IMR-90 (cell line): Measurements from ENCODE around the gene ACOX3.

Experiments used
- BHLHE40 ChIP-seq: fragments of 150-350 bp; IDR thresholded peaks from 2 replicates; pipeline ENCODE4 v1.6.1; 2016; ENCODE audit warnings: mild to moderate bottlenecking, low read depth, low read length
- CHD1 ChIP-seq: IDR thresholded peaks from 2 replicates; pipeline ENCODE4 v1.6.1; 2012; ENCODE audit warnings: low read depth, low read length, improper control_type of control experiment
- FOS ChIP-seq: fragments of 150-350 bp; IDR thresholded peaks from 2 replicates; pipeline ENCODE4 v1.6.1; 2016; ENCODE audit warnings: low read depth, low read length
- MXI1 ChIP-seq: IDR thresholded peaks from 2 replicates; pipeline ENCODE4 v1.6.1; 2012; ENCODE audit warnings: low read depth, mild to moderate bottlenecking, low read length, moderate library complexity, borderline replicate concordance
- POLR2A ChIP-seq: IDR thresholded peaks from 2 replicates; pipeline ENCODE4 v1.6.1; 2012; ENCODE audit warnings: mild to moderate bottlenecking, low read depth, low read length
- RAD21 ChIP-seq: IDR thresholded peaks from 2 replicates; pipeline ENCODE4 v1.6.1; 2012; ENCODE audit warnings: low read length, improper control_type of control experiment
- RFX5 ChIP-seq: IDR thresholded peaks from 2 replicates; pipeline ENCODE4 v1.8.0; 2012; ENCODE audit warnings: low read depth, mild to moderate bottlenecking, low read length, moderate library complexity
- SMC3 ChIP-seq: fragments of 150-350 bp; IDR thresholded peaks from 2 replicates; pipeline ENCODE4 v1.6.1; 2016; ENCODE audit warnings: low read depth, mild to moderate bottlenecking, antibody characterized with exemption, low read length, moderate library complexity
- TF ChIP-seq, protein P1 (sequence below): conservative IDR thresholded peaks from 2 replicates; pipeline ENCODE4 v1.5.1; 2012; ENCODE audit warnings: mild to moderate bottlenecking, low read depth, low read length, improper control_type of control experiment

DNA sequence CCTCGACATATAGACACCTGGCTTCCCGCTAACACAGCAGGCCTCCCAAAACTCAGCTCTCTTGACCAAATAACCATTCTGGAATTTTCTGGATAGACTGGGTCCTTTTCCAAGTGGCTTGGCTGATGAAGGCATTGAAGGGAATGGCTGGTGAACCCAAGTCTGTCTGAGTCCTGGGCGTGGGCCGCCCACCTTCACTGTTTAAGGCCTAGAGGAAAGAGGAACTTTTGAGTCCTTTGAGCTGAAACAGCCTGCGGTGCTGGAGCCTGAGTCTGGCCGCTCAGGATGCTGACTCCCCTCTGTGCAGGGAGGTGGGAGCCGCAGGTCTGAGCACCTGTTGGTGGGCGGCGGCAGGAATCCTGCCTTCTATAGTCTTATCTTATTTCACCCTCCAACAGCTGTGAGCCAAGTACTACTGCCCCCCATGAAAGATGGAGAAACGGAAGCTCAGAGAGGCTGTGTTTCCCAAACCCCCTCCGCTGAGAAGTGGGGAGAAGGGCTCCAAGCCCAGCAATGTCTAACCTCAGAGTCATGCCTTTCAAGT, 23.4 kb downstream of the ACOX3 start:
- TF ChIP-seq RFX5, result no peak
- no peak for TF ChIP-seq POLR2A
- no peak for TF ChIP-seq FOS
- TF ChIP-seq, protein P1, sequence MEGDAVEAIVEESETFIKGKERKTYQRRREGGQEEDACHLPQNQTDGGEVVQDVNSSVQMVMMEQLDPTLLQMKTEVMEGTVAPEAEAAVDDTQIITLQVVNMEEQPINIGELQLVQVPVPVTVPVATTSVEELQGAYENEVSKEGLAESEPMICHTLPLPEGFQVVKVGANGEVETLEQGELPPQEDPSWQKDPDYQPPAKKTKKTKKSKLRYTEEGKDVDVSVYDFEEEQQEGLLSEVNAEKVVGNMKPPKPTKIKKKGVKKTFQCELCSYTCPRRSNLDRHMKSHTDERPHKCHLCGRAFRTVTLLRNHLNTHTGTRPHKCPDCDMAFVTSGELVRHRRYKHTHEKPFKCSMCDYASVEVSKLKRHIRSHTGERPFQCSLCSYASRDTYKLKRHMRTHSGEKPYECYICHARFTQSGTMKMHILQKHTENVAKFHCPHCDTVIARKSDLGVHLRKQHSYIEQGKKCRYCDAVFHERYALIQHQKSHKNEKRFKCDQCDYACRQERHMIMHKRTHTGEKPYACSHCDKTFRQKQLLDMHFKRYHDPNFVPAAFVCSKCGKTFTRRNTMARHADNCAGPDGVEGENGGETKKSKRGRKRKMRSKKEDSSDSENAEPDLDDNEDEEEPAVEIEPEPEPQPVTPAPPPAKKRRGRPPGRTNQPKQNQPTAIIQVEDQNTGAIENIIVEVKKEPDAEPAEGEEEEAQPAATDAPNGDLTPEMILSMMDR, result no peak
- no peak for TF ChIP-seq RAD21
- no peak for TF ChIP-seq CHD1
- TF ChIP-seq BHLHE40, result no peak
- TF ChIP-seq MXI1, result no peak
- TF ChIP-seq SMC3, result no peak
